ENCODE measurements around the gene LOXL1.

LOXL1 gene

GRCh38 chr15:73939138-73939537 lies 12.9 kb downstream of the LOXL1 start:
- DNase-seq (ENCODE audit: low read depth): no peak

- DNase-seq (ENCODE audit: low read depth): no peak
These were observed 14.1 kb downstream of the LOXL1 start for GRCh38 chr15:73940061-73940981.

- peak; percentile 86 for DNase-seq (ENCODE audit: low read depth)
These were observed 14.8 kb downstream of the LOXL1 start for GRCh38 chr15:73941044-73941443.

DNA sequence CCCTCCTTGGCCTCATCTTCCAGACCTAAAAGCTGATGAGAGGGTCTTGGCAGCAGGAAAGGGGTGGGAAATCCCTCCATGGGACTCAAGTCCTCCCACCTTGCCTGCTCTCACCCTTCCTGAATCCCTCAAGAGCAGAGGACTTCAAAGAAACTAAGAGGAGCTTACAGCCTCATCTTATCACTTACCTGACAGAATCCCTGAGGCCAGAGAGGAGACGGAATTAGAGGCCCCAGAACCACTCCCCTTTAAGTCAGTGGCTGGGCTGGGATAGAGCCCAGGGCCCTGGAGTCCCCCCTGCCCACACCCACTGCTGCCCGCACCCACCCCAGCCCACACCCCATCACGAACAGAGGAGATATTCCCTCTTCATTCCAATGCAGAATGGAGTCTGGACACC lies 15.2 kb downstream of the LOXL1 start:
- DNase-seq (ENCODE audit: low read depth): no peak

DNA sequence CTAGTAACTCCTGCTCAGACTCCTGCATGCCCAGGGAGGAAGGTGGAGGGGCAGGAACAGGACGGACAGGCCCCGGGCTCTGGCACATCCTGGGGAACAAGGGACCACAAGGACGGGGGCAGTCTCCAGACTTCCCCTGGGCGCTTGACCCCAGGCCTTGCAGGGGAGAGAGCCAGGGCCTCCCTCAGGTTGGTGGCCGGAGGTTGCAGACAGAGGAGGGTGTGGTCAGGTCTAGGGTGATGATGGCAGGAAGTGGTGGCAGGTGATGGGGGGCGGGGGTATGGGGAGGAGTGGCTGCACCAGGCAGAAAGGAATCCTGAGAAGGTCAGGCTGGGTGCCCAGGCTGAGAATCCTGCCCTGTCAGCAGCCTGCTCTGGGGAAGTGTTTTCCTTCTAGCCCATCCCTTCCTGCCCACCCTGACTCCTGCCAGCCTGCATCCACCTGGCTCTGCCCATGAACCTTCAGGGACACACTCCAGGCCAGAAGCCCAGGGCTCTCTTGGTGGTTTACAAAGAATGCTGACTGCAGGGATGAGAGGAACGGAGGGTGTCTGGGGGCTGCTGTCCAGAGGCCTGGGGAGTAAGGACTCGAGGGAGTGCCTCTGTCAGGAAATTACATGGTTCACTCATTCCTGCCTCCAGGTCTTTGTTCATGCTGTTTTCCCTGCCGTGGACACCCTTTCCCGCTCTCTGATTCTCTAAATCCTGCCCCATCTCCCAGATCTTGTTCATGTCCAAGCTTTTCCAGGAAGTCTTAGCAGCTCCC lies 15.8 kb downstream of the LOXL1 start:
- DNase-seq (ENCODE audit: low read depth): no peak

GRCh38 chr15:73942751-73943270 lies 16.5 kb downstream of the LOXL1 start:
- no peak for DNase-seq (ENCODE audit: low read depth)

- DNase-seq (ENCODE audit: low read depth): no peak
These were observed 18.2 kb downstream of the LOXL1 start for GRCh38 chr15:73944161-73945129.

GRCh38 chr15:73945130-73945508 lies 18.9 kb downstream of the LOXL1 start:
- no peak for DNase-seq (ENCODE audit: low read depth)

GRCh38 chr15:73946046-73946721 lies 19.9 kb downstream of the LOXL1 start:
- no peak for DNase-seq (ENCODE audit: low read depth)

GRCh38 chr15:73946795-73947370 lies 20.6 kb downstream of the LOXL1 start:
- no peak for DNase-seq (ENCODE audit: low read depth)

DNA sequence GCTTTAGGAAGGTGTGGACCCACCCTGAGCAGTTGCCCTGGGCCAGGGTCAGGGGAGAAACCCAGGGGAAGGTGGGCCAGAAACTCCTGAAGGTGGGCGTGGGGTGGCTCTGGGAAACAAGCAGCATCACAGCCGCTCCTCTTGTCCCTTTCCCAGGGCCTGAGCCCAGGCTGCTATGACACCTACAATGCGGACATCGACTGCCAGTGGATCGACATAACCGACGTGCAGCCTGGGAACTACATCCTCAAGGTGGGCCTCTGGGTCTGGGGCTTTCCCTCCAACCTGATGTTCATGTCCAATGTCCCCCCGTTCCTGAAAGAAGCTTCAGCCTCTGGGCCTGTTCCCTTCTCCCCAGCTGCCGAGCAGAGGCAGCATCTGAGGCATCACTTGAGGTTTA lies 21.4 kb downstream of the LOXL1 start:
- DNase-seq (ENCODE audit: low read depth): no peak

- DNase-seq (ENCODE audit: low read depth): no peak
These were observed 22.1 kb downstream of the LOXL1 start for GRCh38 chr15:73948396-73948795.

DNA sequence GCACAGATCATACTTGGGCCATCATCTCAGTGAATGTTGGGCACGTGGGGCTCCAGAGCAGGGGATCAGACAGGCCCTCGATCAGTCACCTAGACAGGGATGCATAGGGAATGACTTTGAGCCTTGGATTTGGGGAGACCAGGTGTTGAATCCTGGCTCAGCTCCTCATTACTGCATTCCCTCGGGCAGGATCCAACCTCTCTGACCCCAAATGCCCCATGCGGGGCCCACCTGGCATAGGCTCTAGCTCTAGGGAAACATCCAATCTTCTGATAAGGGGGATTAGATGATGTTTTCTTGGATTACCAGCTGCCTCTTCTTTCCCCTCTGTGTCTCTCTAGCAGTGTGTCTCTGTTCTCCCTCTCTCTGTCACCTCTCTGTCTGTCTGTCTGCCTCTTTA lies 22.7 kb downstream of the LOXL1 start:
- DNase-seq (ENCODE audit: low read depth): no peak

GRCh38 chr15:73949496-73949895 lies 23.2 kb downstream of the LOXL1 start:
- DNase-seq (ENCODE audit: low read depth): no peak

GRCh38 chr15:73950479-73950830 lies 24.2 kb downstream of the LOXL1 start:
- no peak for DNase-seq (ENCODE audit: low read depth)

GRCh38 chr15:73950831-73951561 lies 24.7 kb downstream of the LOXL1 start:
- DNase-seq (ENCODE audit: low read depth): peak; percentile 93

DNA sequence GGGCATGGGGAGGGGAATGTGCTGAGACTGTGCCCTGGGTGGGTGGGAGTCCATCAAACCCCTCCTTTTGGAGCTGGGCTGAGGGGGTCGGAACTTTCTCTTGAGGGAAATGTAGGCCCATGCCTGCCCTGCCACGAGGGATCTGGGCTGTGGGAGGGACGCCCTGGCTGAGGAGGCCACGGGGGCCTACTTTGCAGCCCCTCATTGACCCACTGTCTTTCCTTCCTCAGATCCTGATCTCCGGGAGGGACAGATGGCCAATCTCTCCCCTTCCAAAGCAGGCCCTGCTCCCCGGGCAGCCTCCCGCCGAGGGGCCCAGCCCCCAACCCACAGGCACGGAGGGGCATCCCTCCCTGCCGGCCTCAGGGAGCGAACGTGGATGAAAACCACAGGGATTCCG lies 25.3 kb downstream of the LOXL1 start:
- no peak for DNase-seq (ENCODE audit: low read depth)

DNA sequence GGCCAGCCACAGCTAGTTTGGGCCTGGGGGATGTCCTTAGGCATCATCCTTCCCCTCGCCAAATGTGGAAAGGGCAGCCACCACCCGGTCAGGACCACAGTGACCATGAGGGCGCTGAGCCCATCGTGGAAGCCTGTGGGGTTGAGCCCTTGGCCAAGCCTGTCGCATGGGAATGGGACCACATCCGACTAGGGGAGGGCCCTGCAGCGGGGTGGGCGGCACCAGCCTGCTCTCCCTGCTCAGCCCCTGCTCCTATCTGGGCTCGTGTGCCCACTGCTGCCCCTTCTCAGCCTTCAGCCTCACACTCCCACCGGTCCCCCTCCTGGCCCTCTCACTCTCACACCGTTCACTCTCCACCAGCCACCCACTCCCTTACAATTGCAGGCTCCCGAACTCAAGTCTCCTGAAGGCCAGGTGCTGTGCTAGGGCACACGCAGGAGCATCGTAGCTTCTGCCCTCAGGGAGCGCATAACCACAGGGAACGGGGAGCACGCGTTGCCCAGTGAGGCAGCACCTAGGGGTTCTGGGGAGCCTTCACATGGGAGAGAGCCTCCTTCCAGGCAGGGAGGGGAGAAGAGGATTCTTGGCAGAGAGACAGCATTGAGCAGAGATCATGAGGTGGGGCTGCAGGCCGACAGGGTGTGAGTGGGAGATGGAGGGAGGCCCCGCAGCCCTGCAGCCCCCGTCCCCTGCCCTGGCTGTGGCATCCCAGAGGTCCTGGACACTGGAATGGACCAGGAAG lies 26.1 kb downstream of the LOXL1 start:
- no peak for DNase-seq (ENCODE audit: low read depth)

GRCh38 chr15:73952913-73953750 lies 26.9 kb downstream of the LOXL1 start:
- no peak for DNase-seq (ENCODE audit: low read depth)

Measured in GM04503 (cell line).